ENCODE measurements around the gene AVP. TPM values are rescaled to one million over a fixed set of nuclear protein-coding genes. Genes with fewer than 3 reads are reported as not detected.

The AVP gene
- total and polyA plus RNA-seq, 4 donors, result not detected

DNA sequence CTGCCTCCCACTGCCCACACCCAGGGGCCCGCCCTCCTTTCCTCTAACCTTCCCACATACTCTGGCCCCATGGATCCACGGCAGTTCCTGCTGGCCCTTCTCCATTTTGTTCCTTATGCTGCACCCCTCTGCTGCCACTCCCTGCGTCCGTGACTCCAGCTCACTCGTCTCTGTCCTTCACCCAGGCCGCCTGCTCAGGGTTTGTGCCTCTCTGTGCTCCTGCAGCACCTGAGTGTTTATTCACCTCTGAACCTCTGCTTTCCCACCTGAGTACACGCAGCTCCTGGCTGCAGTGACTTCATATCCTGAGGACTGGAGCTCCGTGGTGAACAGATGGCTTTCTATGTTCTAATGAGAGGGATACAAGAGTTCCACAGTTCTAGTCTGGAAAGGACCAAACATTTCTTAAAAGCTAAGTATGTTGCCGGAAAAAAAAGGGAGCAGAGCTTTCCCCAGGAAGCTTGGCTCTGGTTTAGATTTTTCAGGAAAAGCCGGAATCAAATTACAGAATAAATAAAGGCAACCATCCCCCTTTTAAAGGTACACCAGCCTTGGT lies 42.6 kb downstream of the AVP start:
- WGBS, 2 donors, result 21 to 24% methylated on average over 10 of the region's 10 CpGs
- no peaks in the 10 kb centered on the region for H3K27me3 ChIP-seq (ENCODE audit: control insufficient read depth in 1 of 2, insufficient read depth in 2 of 2, low read length in 1 of 2)
- H3K36me3 ChIP-seq (ENCODE audit: control insufficient read depth in 1 of 2, insufficient read depth in 2 of 2, low read length in 1 of 2), result peaks cover 0 to 7% of the 10 kb centered on the region in 2 donors
- no peaks in the 10 kb centered on the region for H3K9me3 ChIP-seq (ENCODE audit: control insufficient read depth, low read length)
- intact Hi-C loops (cut with DNase I), result loop anchor here in 1 of 2 donors (10.0 kb wide), 2 partner anchors 163 to 167 kb away; partner anchors contain the start of genes DDRGK1, ITPA and PTPRA
- ATAC-seq (ENCODE audit: low FRiP score) (no peak), DNase-seq (no peak)
- H3K4me3 ChIP-seq (ENCODE audit: low read length in 2 of 2), result no peak overlapping the region
- no peaks in the 10 kb centered on the region for H3K4me1 ChIP-seq (ENCODE audit: control insufficient read depth in 1 of 2, insufficient read depth in 2 of 2, low read length in 2 of 2)
- peak overlapping the region in 1 of 2 donors; percentile 50 for H3K27ac ChIP-seq (ENCODE audit: low read depth in 1 of 2, low read length in 2 of 2)

DNA sequence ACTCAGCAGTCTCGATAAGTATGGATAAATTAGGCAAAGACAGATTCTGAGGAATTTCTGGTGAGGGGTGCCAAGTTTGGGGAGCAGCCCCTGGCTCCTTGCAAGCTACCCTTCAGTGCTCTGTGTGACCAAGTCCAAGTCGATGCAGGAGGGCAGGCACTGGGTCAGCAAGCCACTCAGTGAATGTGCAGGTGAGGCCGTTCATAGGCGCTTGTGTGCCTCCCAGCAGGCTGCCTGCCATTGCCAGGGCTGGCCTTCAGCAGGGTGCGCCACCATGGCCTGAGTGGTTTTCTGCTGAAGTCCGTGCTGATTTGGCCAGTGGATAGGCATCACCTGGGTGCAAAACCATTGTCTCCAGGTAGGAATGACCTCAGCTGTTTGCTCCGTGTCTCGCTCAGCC lies 44.4 kb downstream of the AVP start:
- DNase-seq, result no peak
- H3K4me1 ChIP-seq (ENCODE audit: control insufficient read depth in 1 of 2, insufficient read depth in 2 of 2, low read length in 2 of 2), result no peaks in the 10 kb centered on the region
- ATAC-seq (ENCODE audit: low FRiP score), result no peak
- H3K27me3 ChIP-seq (ENCODE audit: control insufficient read depth in 1 of 2, insufficient read depth in 2 of 2, low read length in 1 of 2), result no peaks in the 10 kb centered on the region
- H3K27ac ChIP-seq (ENCODE audit: low read depth in 1 of 2, low read length in 2 of 2), result no peak overlapping the region
- no peak overlapping the region for H3K4me3 ChIP-seq (ENCODE audit: low read length in 2 of 2)
- no peaks in the 10 kb centered on the region for H3K9me3 ChIP-seq (ENCODE audit: control insufficient read depth, low read length)
- 92 to 94% methylated on average over 8 of the region's 8 CpGs for WGBS, 2 donors
- H3K36me3 ChIP-seq (ENCODE audit: control insufficient read depth in 1 of 2, insufficient read depth in 2 of 2, low read length in 1 of 2), result peaks cover 0 to 10% of the 10 kb centered on the region in 2 donors
- intact Hi-C loops (cut with DNase I), result loop anchor here in 1 of 2 donors (10.0 kb wide), 2 partner anchors 165 kb away; partner anchors contain the start of genes DDRGK1, ITPA and PTPRA

DNA sequence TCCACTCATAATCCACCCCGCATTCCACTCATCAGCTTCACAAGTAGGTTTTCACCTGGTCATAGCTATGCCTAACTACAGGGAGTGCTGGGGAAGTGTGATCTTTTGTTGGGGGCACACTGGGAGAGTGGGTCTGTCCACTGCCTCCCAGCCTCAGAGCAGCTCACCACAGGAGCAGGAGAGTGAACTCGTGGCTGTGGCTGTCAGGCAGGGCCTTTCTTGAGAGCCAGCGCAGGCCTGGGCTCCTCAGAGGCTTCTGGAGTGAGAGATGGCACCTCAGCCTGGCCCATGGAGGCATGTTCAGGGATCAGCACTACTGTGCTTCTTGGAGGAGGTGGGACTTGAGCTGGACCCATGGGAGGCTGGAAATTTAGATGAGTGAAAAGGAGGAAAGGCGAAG lies 45.1 kb downstream of the AVP start:
- no peak for ATAC-seq (ENCODE audit: low FRiP score)
- intact Hi-C loops (cut with DNase I), result no loop called here
- 77 to 91% methylated on average over 4 of the region's 4 CpGs for WGBS, 2 donors
- H3K27ac ChIP-seq (ENCODE audit: low read depth in 1 of 2, low read length in 2 of 2), result no peak overlapping the region
- no peak overlapping the region for H3K4me3 ChIP-seq (ENCODE audit: low read length in 2 of 2)
- no peak for DNase-seq
- peaks cover 0 to 10% of the 10 kb centered on the region in 2 donors for H3K36me3 ChIP-seq (ENCODE audit: control insufficient read depth in 1 of 2, insufficient read depth in 2 of 2, low read length in 1 of 2)
- H3K9me3 ChIP-seq (ENCODE audit: control insufficient read depth, low read length), result no peaks in the 10 kb centered on the region
- no peaks in the 10 kb centered on the region for H3K4me1 ChIP-seq (ENCODE audit: control insufficient read depth in 1 of 2, insufficient read depth in 2 of 2, low read length in 2 of 2)
- no peaks in the 10 kb centered on the region for H3K27me3 ChIP-seq (ENCODE audit: control insufficient read depth in 1 of 2, insufficient read depth in 2 of 2, low read length in 1 of 2)

DNA sequence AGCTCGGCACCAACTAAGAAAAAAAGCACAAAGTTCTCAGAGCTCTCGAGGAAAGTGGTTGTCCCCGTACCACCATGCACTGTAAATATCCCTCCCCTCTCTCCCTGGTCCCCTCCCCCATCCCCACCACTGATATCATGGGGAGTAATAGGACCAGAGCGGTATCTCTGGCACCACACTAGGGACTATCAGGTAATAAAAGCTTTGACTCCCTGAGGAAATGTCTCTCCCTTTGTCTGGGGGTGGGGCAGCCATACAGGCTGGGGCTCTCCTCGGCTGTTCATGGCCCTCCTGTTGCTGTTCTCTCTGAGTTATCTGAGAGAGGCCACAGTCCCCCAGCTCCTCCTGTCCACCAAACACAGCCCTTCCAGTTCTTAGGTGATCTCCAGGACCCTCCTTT lies 46.1 kb downstream of the AVP start:
- intact Hi-C loops (cut with DNase I), result no loop called here
- no peaks in the 10 kb centered on the region for H3K9me3 ChIP-seq (ENCODE audit: control insufficient read depth, low read length)
- no peak overlapping the region for H3K27ac ChIP-seq (ENCODE audit: low read depth in 1 of 2, low read length in 2 of 2)
- DNase-seq, result no peak
- H3K27me3 ChIP-seq (ENCODE audit: control insufficient read depth in 1 of 2, insufficient read depth in 2 of 2, low read length in 1 of 2), result no peaks in the 10 kb centered on the region
- no peak overlapping the region for H3K4me3 ChIP-seq (ENCODE audit: low read length in 2 of 2)
- WGBS, 2 donors, result 72 to 79% methylated on average over 5 of the region's 5 CpGs
- ATAC-seq (ENCODE audit: low FRiP score), result no peak
- H3K36me3 ChIP-seq (ENCODE audit: control insufficient read depth in 1 of 2, insufficient read depth in 2 of 2, low read length in 1 of 2), result peaks cover 0 to 10% of the 10 kb centered on the region in 2 donors
- no peaks in the 10 kb centered on the region for H3K4me1 ChIP-seq (ENCODE audit: control insufficient read depth in 1 of 2, insufficient read depth in 2 of 2, low read length in 2 of 2)

DNA sequence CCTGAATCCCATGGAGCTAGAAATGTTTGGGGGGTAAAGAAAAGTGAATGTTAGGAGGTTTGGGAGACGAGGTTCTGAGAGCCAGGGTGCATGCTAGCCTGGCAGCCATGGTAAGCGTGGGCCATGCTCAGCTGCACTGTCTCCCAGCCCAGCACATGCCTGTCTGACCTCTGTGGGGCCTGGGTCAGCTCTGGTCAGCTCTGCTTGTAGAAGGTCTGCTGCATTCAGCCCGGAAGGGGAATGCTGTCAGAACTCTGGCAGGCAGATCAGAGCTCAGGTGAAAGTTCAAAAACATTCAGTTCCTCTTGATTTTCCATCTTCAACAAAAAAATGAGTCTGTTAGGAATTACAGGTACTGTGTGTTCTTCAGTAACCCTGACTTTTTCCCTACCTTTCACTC lies 46.9 kb downstream of the AVP start:
- 88 to 90% methylated on average over 3 of the region's 3 CpGs for WGBS, 2 donors
- H3K4me3 ChIP-seq (ENCODE audit: low read length in 2 of 2), result no peak overlapping the region
- H3K27me3 ChIP-seq (ENCODE audit: control insufficient read depth in 1 of 2, insufficient read depth in 2 of 2, low read length in 1 of 2), result no peaks in the 10 kb centered on the region
- no peak overlapping the region for H3K27ac ChIP-seq (ENCODE audit: low read depth in 1 of 2, low read length in 2 of 2)
- peaks cover 0 to 10% of the 10 kb centered on the region in 2 donors for H3K36me3 ChIP-seq (ENCODE audit: control insufficient read depth in 1 of 2, insufficient read depth in 2 of 2, low read length in 1 of 2)
- no peak for DNase-seq
- no peak for ATAC-seq (ENCODE audit: low FRiP score)
- no peaks in the 10 kb centered on the region for H3K9me3 ChIP-seq (ENCODE audit: control insufficient read depth, low read length)
- no peaks in the 10 kb centered on the region for H3K4me1 ChIP-seq (ENCODE audit: control insufficient read depth in 1 of 2, insufficient read depth in 2 of 2, low read length in 2 of 2)
- intact Hi-C loops (cut with DNase I), result no loop called here

DNA sequence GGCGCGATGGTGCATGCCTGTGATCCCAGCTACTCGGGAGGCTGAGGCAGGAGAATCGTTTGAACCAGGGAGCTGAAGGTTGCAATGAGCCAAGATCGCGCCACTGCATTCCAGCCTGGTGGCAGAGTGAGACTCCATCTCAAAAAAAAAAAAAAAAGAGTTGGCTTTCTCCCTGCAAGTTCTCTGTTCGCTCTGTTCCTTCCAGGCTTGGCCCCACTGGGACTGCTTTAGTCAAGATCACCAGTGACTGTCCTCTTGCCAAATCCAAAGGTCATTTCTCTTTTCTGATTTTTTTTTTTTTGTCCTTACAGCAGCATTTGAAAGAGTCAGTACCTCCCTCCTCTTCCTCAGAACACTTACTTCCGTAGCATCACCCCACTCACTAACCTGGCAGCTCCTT lies 51.9 kb downstream of the AVP start:
- peaks cover 0 to 12% of the 10 kb centered on the region in 2 donors for H3K36me3 ChIP-seq (ENCODE audit: control insufficient read depth in 1 of 2, insufficient read depth in 2 of 2, low read length in 1 of 2)
- DNase-seq (no peak), ATAC-seq (ENCODE audit: low FRiP score) (peak; percentile 48)
- WGBS, 2 donors, result 44 to 51% methylated on average over 8 of the region's 8 CpGs
- no peaks in the 10 kb centered on the region for H3K9me3 ChIP-seq (ENCODE audit: control insufficient read depth, low read length)
- H3K27me3 ChIP-seq (ENCODE audit: control insufficient read depth in 1 of 2, insufficient read depth in 2 of 2, low read length in 1 of 2), result no peaks in the 10 kb centered on the region
- intact Hi-C loops (cut with DNase I), result no loop called here
- H3K4me3 ChIP-seq (ENCODE audit: low read length in 2 of 2), result no peak overlapping the region
- H3K4me1 ChIP-seq (ENCODE audit: control insufficient read depth in 1 of 2, insufficient read depth in 2 of 2, low read length in 2 of 2), result no peaks in the 10 kb centered on the region
- no peak overlapping the region for H3K27ac ChIP-seq (ENCODE audit: low read depth in 1 of 2, low read length in 2 of 2)

Other genes starting within 250 kb of the AVP start
- gene PCED1A, start 244.1 kb downstream of the AVP start, total RNA-seq, result 10 to 100 TPM; 28.4 to 50.7 TPM
- gene PCED1A, start 244.1 kb downstream of the AVP start, polyA plus RNA-seq, result 100 to 1,000 TPM in 1 of 2 donors, 10 to 100 TPM in 1; 19.2 to 178 TPM
- gene VPS16, start 244.0 kb downstream of the AVP start, total RNA-seq, result 10 to 100 TPM; 29.5 to 51.2 TPM
- 100 to 1,000 TPM in 1 of 2 donors, 1 to 10 TPM in 1; 9.1 to 102 TPM for gene VPS16, start 244.0 kb downstream of the AVP start, polyA plus RNA-seq
- gene PTPRA, start 211.2 kb downstream of the AVP start, total RNA-seq, result 10 to 100 TPM; 60.2 to 69.7 TPM
- gene PTPRA, start 211.2 kb downstream of the AVP start, polyA plus RNA-seq, result 10 to 100 TPM; 15.9 to 38.7 TPM
- gene GNRH2, start 41.1 kb downstream of the AVP start, total RNA-seq, result under 1 TPM in 1 of 2 donors, not detected in 1; 0.49 TPM
- gene GNRH2, start 41.1 kb downstream of the AVP start, polyA plus RNA-seq, result under 1 TPM in 1 of 2 donors, not detected in 1; 0.69 TPM
- 10 to 100 TPM; 19.6 to 23.5 TPM for gene MRPS26, start 38.7 kb downstream of the AVP start, total RNA-seq
- 10 to 100 TPM; 34.8 to 50.5 TPM for gene MRPS26, start 38.7 kb downstream of the AVP start, polyA plus RNA-seq
- not detected for gene OXT, start 13.1 kb downstream of the AVP start, total RNA-seq
- gene OXT, start 13.1 kb downstream of the AVP start, polyA plus RNA-seq, result 1 to 10 TPM; 2.2 to 6.3 TPM
- 10 to 100 TPM; 10.3 to 10.9 TPM for gene FASTKD5, start 75.1 kb upstream of the AVP start, total RNA-seq
- gene FASTKD5, start 75.1 kb upstream of the AVP start, polyA plus RNA-seq, result 1 to 10 TPM; 4.4 to 9.8 TPM
- gene UBOX5, start 75.1 kb upstream of the AVP start, total RNA-seq, result 1 to 10 TPM; 5.4 to 8.5 TPM
- gene UBOX5, start 75.1 kb upstream of the AVP start, polyA plus RNA-seq, result 1 to 10 TPM; 1.6 to 4.2 TPM
- gene LZTS3, start 88.8 kb upstream of the AVP start, total RNA-seq, result 1 to 10 TPM; 9.5 to 9.9 TPM
- gene LZTS3, start 88.8 kb upstream of the AVP start, polyA plus RNA-seq, result 1 to 10 TPM; 3.3 to 6.5 TPM
- 10 to 100 TPM; 40.5 to 49.5 TPM for gene DDRGK1, start 120.0 kb upstream of the AVP start, total RNA-seq
- 10 to 100 TPM; 42.8 to 81.0 TPM for gene DDRGK1, start 120.0 kb upstream of the AVP start, polyA plus RNA-seq
- gene ITPA, start 124.8 kb upstream of the AVP start, total RNA-seq, result 10 to 100 TPM; 25.9 to 31.1 TPM
- gene ITPA, start 124.8 kb upstream of the AVP start, polyA plus RNA-seq, result 10 to 100 TPM; 26.7 to 72.4 TPM
- under 1 TPM; 0.29 to 0.63 TPM for gene SLC4A11, start 154.5 kb upstream of the AVP start, total RNA-seq
- gene SLC4A11, start 154.5 kb upstream of the AVP start, polyA plus RNA-seq, result under 1 TPM in 1 of 2 donors, not detected in 1; 0.23 TPM